ENCODE results near the gene HM13. TPM values are rescaled to one million over a fixed set of nuclear protein-coding genes. Genes with fewer than 3 reads are reported as not detected.

Gene HM13
- total RNA-seq, 1 experiment from 2014 or later: 105 TPM

- Histone ChIP-seq H3K4me1 (peaks cover 18% of the 10 kb centered on the region), H3K9me3 (replicated peaks) (no peaks in the 10 kb centered on the region), H3K27me3 (no peaks in the 10 kb centered on the region), H3K36me3 (peaks cover 40% of the 10 kb centered on the region), H3K4me3 (no peak overlapping the region), H3K27ac (no peak overlapping the region)
- DNase-seq: no peak
Observed at GRCh38 chr20:31562241-31562640, 48.0 kb downstream of the HM13 start.

- no peak for DNase-seq
- Histone ChIP-seq H3K9me3 (replicated peaks) (no peaks in the 10 kb centered on the region), H3K27ac (no peak overlapping the region), H3K4me3 (no peak overlapping the region), H3K27me3 (no peaks in the 10 kb centered on the region), H3K36me3 (peaks cover 41% of the 10 kb centered on the region), H3K4me1 (peaks cover 18% of the 10 kb centered on the region)
Observed at GRCh38 chr20:31564284-31564683, 50.0 kb downstream of the HM13 start.

- peaks cover 40% of the 10 kb centered on the region for H3K36me3 ChIP-seq
- H3K27me3 ChIP-seq: no peaks in the 10 kb centered on the region
- no peak overlapping the region for H3K4me3 ChIP-seq
- peaks cover 18% of the 10 kb centered on the region; the same call in 1 of the 2 replicates for H3K4me1 ChIP-seq
- H3K9me3 ChIP-seq (replicated peaks): no peaks in the 10 kb centered on the region
- DNase-seq: no peak
- H3K27ac ChIP-seq: no peak overlapping the region
Observed at GRCh38 chr20:31565699-31566318, 51.6 kb downstream of the HM13 start.

GRCh38 chr20:31566319-31566657 is 52.0 kb downstream of the HM13 start:
- Histone ChIP-seq H3K36me3 (peaks cover 35% of the 10 kb centered on the region), H3K4me3 (no peak overlapping the region), H3K4me1 (peaks cover 16% of the 10 kb centered on the region; the same call in 1 of the 2 replicates), H3K9me3 (replicated peaks) (no peaks in the 10 kb centered on the region), H3K27ac (no peak overlapping the region), H3K27me3 (no peaks in the 10 kb centered on the region)
- DNase-seq: no peak

- Histone ChIP-seq H3K4me1 (peaks cover 11% of the 10 kb centered on the region; the same call in 1 of the 2 replicates), H3K9me3 (replicated peaks) (no peaks in the 10 kb centered on the region), H3K36me3 (peaks cover 30% of the 10 kb centered on the region), H3K4me3 (no peak overlapping the region), H3K27ac (no peak overlapping the region), H3K27me3 (no peaks in the 10 kb centered on the region)
- DNase-seq: no peak
Observed at GRCh38 chr20:31566658-31567379, 52.6 kb downstream of the HM13 start.

GRCh38 chr20:31567380-31567720 is 53.1 kb downstream of the HM13 start:
- no peak for DNase-seq
- Histone ChIP-seq H3K27me3 (no peaks in the 10 kb centered on the region), H3K4me3 (no peak overlapping the region), H3K4me1 (peaks cover 11% of the 10 kb centered on the region), H3K36me3 (peaks cover 25% of the 10 kb centered on the region), H3K27ac (no peak overlapping the region), H3K9me3 (replicated peaks) (no peaks in the 10 kb centered on the region)

GRCh38 chr20:31568041-31568731 is 53.9 kb downstream of the HM13 start:
- Histone ChIP-seq H3K36me3 (peaks cover 18% of the 10 kb centered on the region), H3K27me3 (no peaks in the 10 kb centered on the region), H3K4me1 (peaks cover 13% of the 10 kb centered on the region), H3K4me3 (no peak overlapping the region), H3K9me3 (replicated peaks) (no peaks in the 10 kb centered on the region), H3K27ac (no peak overlapping the region)
- DNase-seq: no peak

- peaks cover 15% of the 10 kb centered on the region for H3K4me1 ChIP-seq
Observed at GRCh38 chr20:31568773-31569162, 54.5 kb downstream of the HM13 start.

GRCh38 chr20:31569163-31570020 is 55.1 kb downstream of the HM13 start:
- H3K4me1 ChIP-seq: peaks cover 20% of the 10 kb centered on the region
- peak; percentile 69 to 83 for DNase-seq

More at GRCh38 chr20:31568773-31569162, 54.5 kb downstream of the HM13 start:
- Histone ChIP-seq H3K36me3 (peaks cover 12% of the 10 kb centered on the region), H3K27me3 (no peaks in the 10 kb centered on the region), H3K9me3 (replicated peaks) (no peaks in the 10 kb centered on the region), H3K27ac (no peak overlapping the region), H3K4me3 (no peak overlapping the region)
- no peak for DNase-seq

GRCh38 chr20:31570021-31570463 is 55.8 kb downstream of the HM13 start:
- DNase-seq: no peak
- Histone ChIP-seq H3K4me3 (no peak overlapping the region), H3K27ac (no peak overlapping the region), H3K27me3 (no peaks in the 10 kb centered on the region), H3K4me1 (peaks cover 20% of the 10 kb centered on the region), H3K36me3 (0 out of 2 replicates have a peak, but pooled peaks cover 6% of the 10 kb centered on the region), H3K9me3 (replicated peaks) (no peaks in the 10 kb centered on the region)

More at GRCh38 chr20:31569163-31570020, 55.1 kb downstream of the HM13 start:
- peaks cover 7% of the 10 kb centered on the region; the same call in 1 of the 2 replicates for H3K36me3 ChIP-seq
- no peak overlapping the region for H3K4me3 ChIP-seq
- H3K27ac ChIP-seq: no peak overlapping the region
- H3K9me3 ChIP-seq (replicated peaks): no peaks in the 10 kb centered on the region
- H3K27me3 ChIP-seq: no peaks in the 10 kb centered on the region

- H3K27ac ChIP-seq: no peak overlapping the region
- no peak for DNase-seq
Observed at GRCh38 chr20:31570735-31571617, 56.7 kb downstream of the HM13 start.

GRCh38 chr20:31572042-31572700 is 57.9 kb downstream of the HM13 start:
- H3K4me3 ChIP-seq: peak overlapping the region; percentile 59

More at GRCh38 chr20:31570735-31571617, 56.7 kb downstream of the HM13 start:
- Histone ChIP-seq H3K27me3 (no peaks in the 10 kb centered on the region), H3K9me3 (replicated peaks) (no peaks in the 10 kb centered on the region), H3K4me1 (peaks cover 20% of the 10 kb centered on the region), H3K36me3 (0 out of 2 replicates have a peak, but pooled peaks cover 6% of the 10 kb centered on the region), H3K4me3 (no peak overlapping the region)

More at GRCh38 chr20:31572042-31572700, 57.9 kb downstream of the HM13 start:
- Histone ChIP-seq H3K27ac (peak overlapping the region; percentile 65), H3K27me3 (no peaks in the 10 kb centered on the region), H3K4me1 (peaks cover 20% of the 10 kb centered on the region), H3K9me3 (replicated peaks) (no peaks in the 10 kb centered on the region), H3K36me3 (0 out of 2 replicates have a peak, but pooled peaks cover 4% of the 10 kb centered on the region)
- DNase-seq: no peak
